ENCODE measurements around the gene NSL1.

DNA sequence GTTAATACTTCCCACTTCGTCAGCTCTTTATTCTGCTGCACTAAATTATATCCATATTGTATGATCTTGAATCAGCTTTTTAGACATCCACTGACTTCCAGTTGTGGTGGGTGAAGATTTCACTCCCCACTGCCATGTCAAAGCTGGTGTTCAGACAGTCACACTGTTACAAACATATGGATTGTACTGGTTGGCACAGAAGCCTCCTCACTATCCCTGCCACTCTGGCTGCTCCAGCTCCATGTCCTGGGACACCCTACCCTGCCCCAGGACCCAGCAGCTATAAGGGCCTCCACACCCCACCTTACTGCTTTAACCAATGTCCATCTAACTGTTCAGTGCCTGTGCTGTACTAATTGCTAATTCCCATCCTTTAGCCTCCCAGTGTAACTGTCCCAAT, 59.9 kb downstream of the NSL1 start:
- TF ChIP-seq, protein P1, sequence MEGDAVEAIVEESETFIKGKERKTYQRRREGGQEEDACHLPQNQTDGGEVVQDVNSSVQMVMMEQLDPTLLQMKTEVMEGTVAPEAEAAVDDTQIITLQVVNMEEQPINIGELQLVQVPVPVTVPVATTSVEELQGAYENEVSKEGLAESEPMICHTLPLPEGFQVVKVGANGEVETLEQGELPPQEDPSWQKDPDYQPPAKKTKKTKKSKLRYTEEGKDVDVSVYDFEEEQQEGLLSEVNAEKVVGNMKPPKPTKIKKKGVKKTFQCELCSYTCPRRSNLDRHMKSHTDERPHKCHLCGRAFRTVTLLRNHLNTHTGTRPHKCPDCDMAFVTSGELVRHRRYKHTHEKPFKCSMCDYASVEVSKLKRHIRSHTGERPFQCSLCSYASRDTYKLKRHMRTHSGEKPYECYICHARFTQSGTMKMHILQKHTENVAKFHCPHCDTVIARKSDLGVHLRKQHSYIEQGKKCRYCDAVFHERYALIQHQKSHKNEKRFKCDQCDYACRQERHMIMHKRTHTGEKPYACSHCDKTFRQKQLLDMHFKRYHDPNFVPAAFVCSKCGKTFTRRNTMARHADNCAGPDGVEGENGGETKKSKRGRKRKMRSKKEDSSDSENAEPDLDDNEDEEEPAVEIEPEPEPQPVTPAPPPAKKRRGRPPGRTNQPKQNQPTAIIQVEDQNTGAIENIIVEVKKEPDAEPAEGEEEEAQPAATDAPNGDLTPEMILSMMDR (IDR thresholded peaks at IDR 0.05; ENCODE audit: low read depth, low read length), result no peak
- TF ChIP-seq POLR2A (IDR thresholded peaks at IDR 0.05; ENCODE audit: extremely low read depth, insufficient read length), result no peak

All from NB4 (cell line).